Memory B cell (primary cell): ENCODE data around the gene FAAP100.

ENCODE experiments used
- ATAC-seq: fragments of 150-1000 bp; cut with Tn5 transposase; 2 replicates; pipeline ENCODE4 v1.10.0; 2021; ENCODE audit warnings: low read depth, mild to moderate bottlenecking, moderate library complexity
- DNase-seq, 2 donors: peaks; one replicate each; pipeline ENCODE4 v3.0.0; 2022; ENCODE audit warnings: low spot score in 2 of 2
- H3K27ac Mint-ChIP-seq: one replicate; pipeline ENCODE4 v1.8.0; 2022; ENCODE audit warnings: mild to moderate bottlenecking, moderate library complexity, mixed read lengths
- H3K27me3 Mint-ChIP-seq: one replicate; pipeline ENCODE4 v1.8.0; 2022; ENCODE audit warnings: mixed read lengths
- H3K36me3 Mint-ChIP-seq: one replicate; pipeline ENCODE4 v1.8.0; 2022; ENCODE audit warnings: mild to moderate bottlenecking, mixed read lengths
- H3K4me1 Mint-ChIP-seq: one replicate; pipeline ENCODE4 v1.8.0; 2022; ENCODE audit warnings: mixed read lengths
- H3K4me3 Mint-ChIP-seq: one replicate; pipeline ENCODE4 v1.8.0; 2022; ENCODE audit warnings: mild to moderate bottlenecking, moderate library complexity, mixed read lengths
- H3K9me3 Mint-ChIP-seq: one replicate; pipeline ENCODE4 v1.8.0; 2022; ENCODE audit warnings: mixed read lengths

The FAAP100 gene

DNA sequence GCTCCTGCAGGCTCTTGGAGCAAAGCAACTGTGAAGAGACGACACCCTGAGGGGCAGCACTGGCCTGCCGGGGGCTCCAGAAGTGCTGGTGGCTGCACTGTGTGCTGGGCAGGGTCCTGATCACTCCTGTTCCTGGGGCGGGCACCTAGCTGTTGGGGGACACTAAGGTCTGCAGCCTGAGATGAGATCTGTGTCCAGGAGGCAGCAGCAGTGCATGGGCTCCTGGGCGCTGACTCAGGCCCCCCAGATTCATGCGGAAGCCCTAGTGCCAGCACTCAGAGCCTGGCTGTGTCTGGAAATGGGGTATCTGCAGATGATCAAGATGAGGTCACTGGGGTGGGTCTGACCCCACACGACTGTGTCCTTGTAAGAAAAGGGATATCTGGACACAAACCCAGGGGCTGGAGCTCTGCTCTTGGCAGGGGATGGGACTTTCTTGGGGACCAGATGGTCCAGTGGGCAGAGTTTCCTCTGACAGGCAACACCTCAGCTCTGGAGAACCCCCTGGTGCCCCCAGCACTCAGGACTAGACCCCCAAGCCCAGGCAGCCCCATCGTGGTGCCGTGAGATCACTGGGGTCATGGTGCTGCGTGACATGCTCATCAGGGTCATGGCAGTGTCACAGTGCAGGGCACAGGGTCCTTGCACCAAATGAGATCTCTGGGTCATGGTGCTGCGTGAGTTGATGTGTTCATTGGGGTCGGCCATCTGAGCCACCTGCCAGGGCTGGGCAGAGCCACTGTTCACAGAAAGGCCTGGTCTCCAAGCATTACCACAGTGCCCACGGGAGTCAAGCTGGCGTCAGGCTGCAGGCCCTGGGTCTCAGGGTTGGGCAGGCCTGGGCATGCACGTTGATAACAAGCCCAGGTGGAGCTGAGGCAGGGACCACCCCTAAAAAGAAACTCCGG, 9.5 kb downstream of the FAAP100 start:
- H3K27me3 Mint-ChIP-seq, result peaks cover 1% of the 10 kb centered on the region
- DNase-seq, result no peak
- ATAC-seq, result no peak
- H3K27ac Mint-ChIP-seq, result no peak overlapping the region
- no peaks in the 10 kb centered on the region for H3K9me3 Mint-ChIP-seq
- peaks cover 17% of the 10 kb centered on the region for H3K36me3 Mint-ChIP-seq
- no peak overlapping the region for H3K4me3 Mint-ChIP-seq
- H3K4me1 Mint-ChIP-seq, result peaks cover 3% of the 10 kb centered on the region

- Mint-ChIP-seq H3K4me1 (peaks cover 8% of the 10 kb centered on the region), H3K36me3 (peaks cover 14% of the 10 kb centered on the region), H3K27ac (no peak overlapping the region), H3K27me3 (peaks cover 1% of the 10 kb centered on the region), H3K9me3 (no peaks in the 10 kb centered on the region), H3K4me3 (no peak overlapping the region)
- ATAC-seq, result no peak
- no peak for DNase-seq
Measured at GRCh38 chr17:81541123-81541522, 11.0 kb downstream of the FAAP100 start.

DNA sequence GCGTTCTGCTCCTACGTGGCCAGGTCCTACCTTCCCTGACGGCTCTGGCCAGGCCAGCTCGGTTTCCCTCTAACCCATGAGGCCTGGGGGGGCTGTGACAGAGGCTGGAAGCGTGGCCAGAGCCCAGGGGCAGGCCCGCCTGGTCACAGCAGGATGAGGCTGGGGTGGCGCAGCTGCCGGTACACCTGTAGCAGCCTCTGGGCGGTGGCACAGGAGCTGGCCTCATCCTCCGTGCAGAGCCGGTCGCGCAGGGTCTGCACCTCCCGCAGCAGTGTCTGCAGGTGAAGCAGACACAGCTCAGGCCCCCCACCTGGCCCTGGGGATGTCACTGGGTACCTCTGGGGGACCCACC, 11.5 kb downstream of the FAAP100 start:
- peaks cover 8% of the 10 kb centered on the region for H3K4me1 Mint-ChIP-seq
- ATAC-seq (no peak), DNase-seq (no peak)
- H3K9me3 Mint-ChIP-seq, result no peaks in the 10 kb centered on the region
- no peak overlapping the region for H3K27ac Mint-ChIP-seq
- H3K27me3 Mint-ChIP-seq, result peaks cover 1% of the 10 kb centered on the region
- H3K4me3 Mint-ChIP-seq, result no peak overlapping the region
- H3K36me3 Mint-ChIP-seq, result peaks cover 14% of the 10 kb centered on the region

GRCh38 chr17:81539961-81540675, 12.0 kb downstream of the FAAP100 start:
- H3K27ac Mint-ChIP-seq, result no peak overlapping the region
- no peak overlapping the region for H3K4me3 Mint-ChIP-seq
- peaks cover 3% of the 10 kb centered on the region for H3K27me3 Mint-ChIP-seq
- H3K36me3 Mint-ChIP-seq, result peaks cover 12% of the 10 kb centered on the region
- peaks cover 12% of the 10 kb centered on the region for H3K4me1 Mint-ChIP-seq
- no peak for DNase-seq
- no peaks in the 10 kb centered on the region for H3K9me3 Mint-ChIP-seq
- no peak for ATAC-seq

- peaks cover 12% of the 10 kb centered on the region for H3K4me1 Mint-ChIP-seq
- DNase-seq, result no peak
- H3K36me3 Mint-ChIP-seq, result peaks cover 11% of the 10 kb centered on the region
- H3K4me3 Mint-ChIP-seq, result no peak overlapping the region
- ATAC-seq, result no peak
- no peaks in the 10 kb centered on the region for H3K9me3 Mint-ChIP-seq
- no peak overlapping the region for H3K27ac Mint-ChIP-seq
- peaks cover 3% of the 10 kb centered on the region for H3K27me3 Mint-ChIP-seq
Measured at GRCh38 chr17:81539571-81539900, 12.6 kb downstream of the FAAP100 start.

- ATAC-seq (no peak), DNase-seq (no peak)
- no peaks in the 10 kb centered on the region for H3K9me3 Mint-ChIP-seq
- H3K36me3 Mint-ChIP-seq, result peaks cover 11% of the 10 kb centered on the region
- H3K27ac Mint-ChIP-seq, result no peak overlapping the region
- H3K27me3 Mint-ChIP-seq, result peaks cover 3% of the 10 kb centered on the region
- no peak overlapping the region for H3K4me3 Mint-ChIP-seq
- H3K4me1 Mint-ChIP-seq, result peaks cover 13% of the 10 kb centered on the region
Measured at GRCh38 chr17:81538651-81539570, 13.2 kb downstream of the FAAP100 start.

DNA sequence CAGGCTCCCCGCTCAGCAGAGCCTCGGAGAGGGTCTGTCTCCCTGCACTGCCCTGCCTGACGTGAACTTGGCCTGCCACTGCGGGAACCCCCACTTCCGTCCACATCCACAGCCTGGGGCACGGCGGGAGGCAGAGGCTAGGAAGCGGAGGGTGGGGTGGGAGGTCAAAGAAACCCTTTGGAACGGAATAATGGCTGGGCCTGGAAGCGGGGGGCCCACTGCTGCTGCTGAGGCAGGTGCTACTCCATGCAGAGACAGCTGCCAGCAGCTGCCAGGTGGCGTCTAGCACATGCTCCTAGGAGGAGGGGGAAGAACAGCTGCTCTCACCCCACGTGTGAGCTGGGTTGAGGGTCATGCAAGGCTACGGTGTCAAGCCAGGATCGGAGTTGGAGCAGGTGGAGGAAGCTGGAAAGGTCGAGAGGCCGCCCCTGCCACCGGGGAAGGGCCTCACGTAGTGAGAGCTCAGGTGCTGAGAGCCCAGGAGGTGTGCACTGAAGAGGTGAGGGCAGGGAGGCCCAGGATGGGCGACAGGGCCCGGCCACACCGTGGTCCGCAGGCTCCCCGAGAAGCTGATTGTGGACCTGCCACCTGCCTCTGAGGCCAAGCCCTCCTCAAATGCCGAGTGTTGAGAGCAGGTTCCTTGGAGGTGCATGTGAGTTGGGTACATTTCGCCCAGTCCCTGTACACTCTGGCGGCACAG, 14.1 kb downstream of the FAAP100 start:
- H3K27me3 Mint-ChIP-seq, result peaks cover 3% of the 10 kb centered on the region
- ATAC-seq, result no peak
- peaks cover 18% of the 10 kb centered on the region for H3K4me1 Mint-ChIP-seq
- H3K36me3 Mint-ChIP-seq, result peaks cover 11% of the 10 kb centered on the region
- no peak overlapping the region for H3K27ac Mint-ChIP-seq
- H3K9me3 Mint-ChIP-seq, result no peaks in the 10 kb centered on the region
- no peak for DNase-seq
- no peak overlapping the region for H3K4me3 Mint-ChIP-seq

- peak; percentile 62 to 64 for DNase-seq
- no peak overlapping the region for H3K4me3 Mint-ChIP-seq
- no peaks in the 10 kb centered on the region for H3K9me3 Mint-ChIP-seq
- peak; percentile 86 for ATAC-seq
- no peak overlapping the region for H3K27ac Mint-ChIP-seq
- H3K36me3 Mint-ChIP-seq, result peaks cover 11% of the 10 kb centered on the region
- H3K27me3 Mint-ChIP-seq, result peaks cover 3% of the 10 kb centered on the region
- H3K4me1 Mint-ChIP-seq, result peaks cover 18% of the 10 kb centered on the region
Measured at GRCh38 chr17:81537343-81537855, 14.8 kb downstream of the FAAP100 start.

- ATAC-seq (peak; percentile 28), DNase-seq (no peak)
- Mint-ChIP-seq H3K4me1 (peaks cover 18% of the 10 kb centered on the region), H3K4me3 (no peak overlapping the region), H3K9me3 (no peaks in the 10 kb centered on the region), H3K36me3 (peaks cover 8% of the 10 kb centered on the region), H3K27ac (no peak overlapping the region), H3K27me3 (peaks cover 3% of the 10 kb centered on the region)
Measured at GRCh38 chr17:81536299-81537290, 15.6 kb downstream of the FAAP100 start.

GRCh38 chr17:81535480-81536298, 16.5 kb downstream of the FAAP100 start:
- ATAC-seq, result no peak
- no peak overlapping the region for H3K27ac Mint-ChIP-seq
- H3K4me3 Mint-ChIP-seq, result no peak overlapping the region
- no peak for DNase-seq
- H3K27me3 Mint-ChIP-seq, result peaks cover 3% of the 10 kb centered on the region
- peaks cover 5% of the 10 kb centered on the region for H3K36me3 Mint-ChIP-seq
- peaks cover 18% of the 10 kb centered on the region for H3K4me1 Mint-ChIP-seq
- H3K9me3 Mint-ChIP-seq, result no peaks in the 10 kb centered on the region

- DNase-seq (no peak), ATAC-seq (no peak)
- no peak overlapping the region for H3K27ac Mint-ChIP-seq
- H3K27me3 Mint-ChIP-seq, result peaks cover 3% of the 10 kb centered on the region
- H3K4me3 Mint-ChIP-seq, result no peak overlapping the region
- H3K4me1 Mint-ChIP-seq, result peaks cover 18% of the 10 kb centered on the region
- H3K9me3 Mint-ChIP-seq, result no peaks in the 10 kb centered on the region
- peaks cover 5% of the 10 kb centered on the region for H3K36me3 Mint-ChIP-seq
Measured at GRCh38 chr17:81535007-81535328, 17.2 kb downstream of the FAAP100 start.
